Adrenal gland (tissue), 5 donors: ENCODE results near the gene COX7C.

ENCODE experiments used
- CTCF ChIP-seq, 6 experiments: fragments of 450-650 bp in 4 of 6; fragments of 200-600 bp in 2 of 6; sonication (generic) in 1 of 6; IDR thresholded peaks; 1 replicate in 5 of 6; 2 replicates in 1 of 6; pipeline versions ENCODE4 v1.5.1 to v1.8.0; 2016 to 2021; ENCODE audit warnings: antibody characterized with exemption in 6 of 6, mild to moderate bottlenecking in 2 of 6, moderate library complexity in 1 of 6
- POLR2A ChIP-seq, 2 donors: fragments of 450-650 bp; IDR thresholded peaks; one replicate each; pipeline ENCODE4 v1.6.1; 2017; ENCODE audit warnings: antibody characterized with exemption in 2 of 2, mild to moderate bottlenecking in 2 of 2, moderate library complexity in 1 of 2
- donor health status: DM: no; HTN: no; CAD: no.

- no peak for TF ChIP-seq CTCF (IDR thresholded peaks at IDR 0.05)
- TF ChIP-seq POLR2A (IDR thresholded peaks at IDR 0.05) = no peak
Observed at GRCh38 chr5:86644843-86645242, 27.1 kb downstream of the COX7C start.
